Right atrium auricular region (tissue), 2 donors: ENCODE data around the gene DCAF16. TPM values are rescaled to one million over a fixed set of nuclear protein-coding genes. Genes with fewer than 3 reads are reported as not detected.

Source experiments
- DNase-seq: peaks from one replicate; pipeline ENCODE4 v3.0.0-alpha.2; 2019; ENCODE audit warnings: low spot score
- H3K27ac ChIP-seq, 2 donors: fragments of 200-600 bp; sonication (generic); 1 replicate in 1 of 2; 2 replicates in 1 of 2; pipeline ENCODE4 v1.5.1; 2016 to 2019
- H3K27me3 ChIP-seq, 2 donors: fragments of 200-600 bp; sonication (generic); one replicate each; pipeline versions ENCODE4 v1.5.1 to v1.6.0; 2017 to 2019
- H3K36me3 ChIP-seq: fragments of 200-600 bp; sonication (generic); one replicate; pipeline ENCODE4 v1.5.1; 2016
- H3K4me1 ChIP-seq, 2 donors: fragments of 200-600 bp; sonication (generic); one replicate each; pipeline versions ENCODE4 v1.5.1 to v1.6.0; 2017 to 2019
- H3K4me3 ChIP-seq, 2 donors: fragments of 200-600 bp; sonication (generic); 1 replicate in 1 of 2; 2 replicates in 1 of 2; pipeline ENCODE4 v1.5.1; 2017 to 2019; ENCODE audit warnings: mild to moderate bottlenecking in 1 of 2, moderate library complexity in 1 of 2
- H3K9me3 ChIP-seq, 2 donors: fragments of 200-600 bp; sonication (generic); one replicate each; pipeline ENCODE4 v1.5.1; 2019
- total RNA-seq, 2 donors: library from RNA; depleted of rRNA; stranded (reverse); fragments of >200 nt; gene quantifications; one replicate each; pipeline ENCODE4 v1.1.0, GENCODE V29; 2016
- TF ChIP-seq, protein P1 (sequence below), 2 donors: fragments of 200-600 bp; sonication (generic); IDR thresholded peaks; one replicate each; pipeline ENCODE4 v1.5.1; 2019; ENCODE audit warnings: antibody characterized with exemption in 2 of 2

The DCAF16 gene
- total RNA-seq, 2 donors from 2014 or later, result 15.1 to 24.7 TPM

DNA sequence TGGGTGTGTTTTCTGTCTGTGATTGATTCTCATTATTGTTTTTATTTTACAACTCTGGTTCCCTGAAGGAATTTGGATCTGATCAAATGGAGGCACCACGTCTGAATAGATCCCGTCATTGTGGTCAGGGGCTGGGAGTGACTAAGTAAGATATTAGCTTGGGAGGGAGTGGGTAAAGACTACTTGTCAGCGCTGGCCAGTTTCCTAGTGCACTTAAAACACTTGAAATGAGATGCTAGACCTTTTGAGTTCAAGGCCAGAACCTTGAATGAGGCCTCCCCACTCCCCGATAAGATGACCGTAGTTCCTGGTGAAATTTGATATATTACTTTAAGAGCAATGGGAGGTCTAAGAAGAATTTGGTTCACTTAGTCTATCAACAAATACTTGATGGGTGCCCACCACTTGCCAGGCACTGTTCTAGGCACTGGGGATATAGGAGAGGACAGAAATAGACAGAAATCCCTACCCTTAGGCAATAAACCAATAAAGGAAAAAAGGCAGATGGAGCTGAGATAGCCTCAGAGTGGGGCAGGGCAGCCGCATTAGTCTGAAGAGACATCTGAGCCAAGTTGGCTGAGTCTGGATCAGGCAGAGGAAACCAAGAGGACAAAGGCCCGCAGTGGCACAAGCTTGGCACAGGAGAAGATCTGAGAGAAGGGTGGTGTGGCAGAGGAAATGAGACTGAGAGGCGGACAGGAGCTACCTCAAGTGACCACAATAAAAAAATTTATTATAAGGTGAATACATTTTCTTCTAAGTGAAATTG, 41.0 kb downstream of the DCAF16 start:
- no peaks in the 10 kb centered on the region for H3K27me3 ChIP-seq
- no peaks in the 10 kb centered on the region for H3K9me3 ChIP-seq
- no peaks in the 10 kb centered on the region for H3K36me3 ChIP-seq
- no peak overlapping the region for H3K27ac ChIP-seq
- H3K4me1 ChIP-seq, result no peaks in the 10 kb centered on the region
- TF ChIP-seq, protein P1, sequence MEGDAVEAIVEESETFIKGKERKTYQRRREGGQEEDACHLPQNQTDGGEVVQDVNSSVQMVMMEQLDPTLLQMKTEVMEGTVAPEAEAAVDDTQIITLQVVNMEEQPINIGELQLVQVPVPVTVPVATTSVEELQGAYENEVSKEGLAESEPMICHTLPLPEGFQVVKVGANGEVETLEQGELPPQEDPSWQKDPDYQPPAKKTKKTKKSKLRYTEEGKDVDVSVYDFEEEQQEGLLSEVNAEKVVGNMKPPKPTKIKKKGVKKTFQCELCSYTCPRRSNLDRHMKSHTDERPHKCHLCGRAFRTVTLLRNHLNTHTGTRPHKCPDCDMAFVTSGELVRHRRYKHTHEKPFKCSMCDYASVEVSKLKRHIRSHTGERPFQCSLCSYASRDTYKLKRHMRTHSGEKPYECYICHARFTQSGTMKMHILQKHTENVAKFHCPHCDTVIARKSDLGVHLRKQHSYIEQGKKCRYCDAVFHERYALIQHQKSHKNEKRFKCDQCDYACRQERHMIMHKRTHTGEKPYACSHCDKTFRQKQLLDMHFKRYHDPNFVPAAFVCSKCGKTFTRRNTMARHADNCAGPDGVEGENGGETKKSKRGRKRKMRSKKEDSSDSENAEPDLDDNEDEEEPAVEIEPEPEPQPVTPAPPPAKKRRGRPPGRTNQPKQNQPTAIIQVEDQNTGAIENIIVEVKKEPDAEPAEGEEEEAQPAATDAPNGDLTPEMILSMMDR (IDR thresholded peaks at IDR 0.05), result no peak
- no peak overlapping the region for H3K4me3 ChIP-seq
- DNase-seq, result no peak

DNA sequence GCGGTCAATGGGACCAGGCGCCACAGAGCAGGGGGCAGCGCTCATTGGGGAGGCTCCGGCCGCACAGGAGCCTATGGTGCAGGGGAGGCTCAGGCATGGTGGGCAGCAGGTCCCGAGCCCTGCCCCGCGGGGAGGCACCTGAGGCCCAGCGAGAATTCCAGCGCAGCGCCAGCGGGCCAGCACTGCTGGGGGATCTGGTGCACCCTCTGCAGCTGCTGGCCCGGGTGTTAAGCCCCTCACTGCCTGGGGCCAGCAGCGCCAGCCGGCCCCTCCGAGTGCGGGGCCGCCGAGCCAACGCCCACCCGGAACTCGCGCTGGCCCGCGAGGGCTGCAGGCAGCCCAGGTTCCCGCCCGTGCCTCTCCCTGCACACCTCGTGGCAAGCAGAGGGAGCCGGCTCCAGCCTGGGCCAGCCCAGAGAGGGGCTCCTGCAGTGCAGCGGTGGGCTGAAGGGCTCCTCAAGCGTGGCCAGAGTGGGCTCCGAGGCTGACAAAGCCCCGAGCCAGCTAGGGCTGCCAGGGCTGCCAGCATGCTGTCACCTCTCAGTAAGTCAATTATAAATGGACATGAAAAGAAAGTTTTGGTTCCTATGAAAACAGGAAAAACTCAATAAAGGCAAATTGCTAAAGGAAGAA, 43.6 kb downstream of the DCAF16 start:
- no peak for DNase-seq
- H3K4me1 ChIP-seq, result no peaks in the 10 kb centered on the region
- H3K27ac ChIP-seq, result no peak overlapping the region
- no peaks in the 10 kb centered on the region for H3K36me3 ChIP-seq
- no peaks in the 10 kb centered on the region for H3K27me3 ChIP-seq
- H3K4me3 ChIP-seq, result no peak overlapping the region
- TF ChIP-seq, protein P1 (IDR thresholded peaks at IDR 0.05), result no peak
- H3K9me3 ChIP-seq, result no peaks in the 10 kb centered on the region

DNA sequence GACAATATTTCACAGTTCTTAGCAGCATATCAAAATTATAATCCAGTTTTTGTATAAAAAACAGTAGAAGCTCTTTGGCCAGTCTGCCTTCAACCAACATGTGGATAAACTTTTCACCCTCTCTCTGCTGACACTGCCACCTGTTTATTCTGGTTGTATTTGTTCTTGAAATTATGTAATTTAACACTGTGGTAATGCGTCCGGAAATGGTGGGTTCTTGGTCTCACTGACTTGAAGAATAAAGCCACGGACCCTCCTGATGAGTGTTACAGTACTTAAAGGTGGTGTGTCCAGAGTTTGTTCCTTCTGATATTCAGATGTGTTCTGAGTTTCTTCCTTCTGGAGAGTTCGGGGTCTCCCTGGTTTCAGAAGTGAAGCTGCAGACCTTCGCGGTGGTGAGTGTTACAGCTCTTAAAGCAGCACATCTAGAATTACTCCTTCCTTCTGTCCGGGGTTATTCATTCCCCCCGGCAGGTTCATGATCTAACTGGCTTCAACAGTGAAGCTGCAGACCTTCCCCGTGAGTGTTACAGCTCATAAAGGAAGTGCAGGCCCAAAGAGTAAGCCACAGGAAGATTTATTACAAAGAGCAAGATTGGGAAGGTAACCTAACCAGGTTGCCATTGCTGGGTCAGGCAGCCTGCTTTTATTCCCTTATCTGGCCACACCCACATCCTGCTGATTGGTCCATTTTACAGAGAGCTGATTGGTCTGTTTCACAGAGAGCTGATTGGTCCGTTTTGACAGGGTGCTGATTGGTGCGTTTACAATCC, 44.9 kb downstream of the DCAF16 start:
- TF ChIP-seq, protein P1 (IDR thresholded peaks at IDR 0.05), result no peak
- Histone ChIP-seq H3K27me3 (no peaks in the 10 kb centered on the region), H3K4me1 (no peaks in the 10 kb centered on the region), H3K27ac (no peak overlapping the region), H3K9me3 (no peaks in the 10 kb centered on the region), H3K4me3 (no peak overlapping the region), H3K36me3 (no peaks in the 10 kb centered on the region)
- no peak for DNase-seq

DNA sequence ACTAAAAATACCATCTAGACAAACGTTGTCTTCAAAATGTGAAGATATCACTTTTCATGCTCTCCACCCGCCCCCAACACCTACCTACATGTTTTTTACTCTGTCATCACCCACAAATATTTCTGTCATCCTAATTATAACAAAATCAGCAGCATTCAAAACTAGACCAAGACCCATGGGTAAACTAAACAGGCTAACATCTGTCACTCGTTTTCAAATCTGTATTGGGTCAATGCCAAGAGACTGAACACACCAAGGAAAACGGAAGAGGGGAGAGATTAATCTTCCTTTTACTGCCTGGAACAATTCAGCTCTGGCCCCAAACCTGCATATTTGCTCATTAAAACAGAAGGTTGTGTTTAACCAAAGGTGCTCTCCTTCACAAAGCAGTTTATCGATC, 46.6 kb downstream of the DCAF16 start:
- no peak for DNase-seq
- Histone ChIP-seq H3K4me1 (no peaks in the 10 kb centered on the region), H3K27me3 (no peaks in the 10 kb centered on the region), H3K4me3 (no peak overlapping the region), H3K36me3 (no peaks in the 10 kb centered on the region), H3K9me3 (no peaks in the 10 kb centered on the region), H3K27ac (no peak overlapping the region)
- TF ChIP-seq, protein P1 (IDR thresholded peaks at IDR 0.05), result no peak

DNA sequence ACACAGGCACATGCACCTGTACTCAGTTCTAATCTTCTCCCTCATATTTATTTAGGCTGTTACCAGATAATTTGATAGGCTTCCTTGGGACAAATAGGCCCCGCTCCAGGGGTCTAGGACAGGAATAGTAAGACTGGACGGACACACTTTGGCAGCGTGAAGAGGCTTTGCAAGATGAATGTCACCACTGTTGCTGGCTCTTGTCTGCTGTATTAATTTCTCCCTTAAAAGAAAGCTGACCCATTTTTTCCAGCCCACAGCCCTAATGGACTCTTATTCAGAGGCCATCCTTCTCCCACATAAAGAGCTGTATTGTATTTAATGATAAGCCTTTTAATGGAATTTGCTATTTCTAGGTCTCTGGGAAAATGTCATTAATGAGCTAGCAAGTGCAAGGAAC, 47.1 kb downstream of the DCAF16 start:
- no peak overlapping the region for H3K4me3 ChIP-seq
- no peaks in the 10 kb centered on the region for H3K4me1 ChIP-seq
- DNase-seq, result no peak
- no peaks in the 10 kb centered on the region for H3K36me3 ChIP-seq
- no peak overlapping the region for H3K27ac ChIP-seq
- TF ChIP-seq, protein P1 (IDR thresholded peaks at IDR 0.05), result no peak
- H3K9me3 ChIP-seq, result no peaks in the 10 kb centered on the region
- no peaks in the 10 kb centered on the region for H3K27me3 ChIP-seq
